SK-N-SH (cell line): ENCODE results near the gene AKAP11. TPM values are rescaled to one million over a fixed set of nuclear protein-coding genes. Genes with fewer than 3 reads are reported as not detected.
"Not testable (repeated sequence)": the region's sequence is repeated elsewhere in the genome, so short reads cannot be mapped to it uniquely, and the experiment has no call there.

Experiments used
- CTCF ChIA-PET: fragments of 300-600, 350-600 bp; formaldehyde crosslinking; extraction: SDS; loops from one replicate; lab custom pipeline; 2021; lab: Yijun Ruan, JAX
- POLR2A ChIA-PET: fragments of 350-600 bp; sonication (Branson Sonifier 250); formaldehyde crosslinking; extraction: SDS; loops from one replicate; lab custom pipeline; 2020; ENCODE audit warnings: antibody characterized with exemption, inconsistent platforms; lab: Yijun Ruan, JAX
- DNase-seq: peaks from one replicate; pipeline ENCODE4 v3.0.0; 2012
- H2AFZ ChIP-seq: fragments of 200-600 bp; sonication (generic); 2 replicates; pipeline ENCODE4 v1.8.1; 2016; ENCODE audit warnings: antibody characterized with exemption, mild to moderate bottlenecking, low read depth
- H3F3A ChIP-seq: fragments of 200-600 bp; sonication (generic); replicated peaks from 2 replicates; pipeline ENCODE3; 2016; ENCODE audit warnings: antibody characterized with exemption, mild to moderate bottlenecking; ENCODE audit not compliant: insufficient read depth
- H3K27ac ChIP-seq, 2 experiments: fragments of 200-500 bp in 1 of 2; fragments of 200-600 bp in 1 of 2; sonication (Bioruptor generic) in 1 of 2; sonication (generic), shearing (Covaris generic) in 1 of 2; 2 replicates each; pipeline versions ENCODE4 v1.5.1 to v1.6.1; 2014 to 2016; ENCODE audit warnings: low read depth in 2 of 2, inconsistent platforms in 1 of 2, low read length in 1 of 2, mild to moderate bottlenecking in 1 of 2, mixed read lengths in 1 of 2
- H3K27me3 ChIP-seq: fragments of 200-600 bp; sonication (generic), shearing (Covaris generic); 2 replicates; pipeline ENCODE4 v1.6.1; 2016; ENCODE audit warnings: mixed run types; ENCODE audit not compliant: insufficient read depth
- H3K36me3 ChIP-seq, 2 experiments: fragments of 200-500 bp in 1 of 2; fragments of 200-600 bp in 1 of 2; sonication (Bioruptor generic) in 1 of 2; sonication (generic) in 1 of 2; replicated peaks in 1 of 2; 2 replicates each; pipeline versions ENCODE3 to v1.5.1; 2014 to 2016; ENCODE audit warnings: low read length in 1 of 2, mild to moderate bottlenecking in 1 of 2; ENCODE audit not compliant: insufficient read depth in 2 of 2, control insufficient read depth in 1 of 2
- H3K4me1 ChIP-seq, 2 experiments: fragments of 200-500 bp in 1 of 2; fragments of 200-600 bp in 1 of 2; sonication (Bioruptor generic) in 1 of 2; sonication (generic), shearing (Covaris generic) in 1 of 2; 2 replicates each; pipeline versions ENCODE4 v1.5.1 to v1.6.1; 2014 to 2016; ENCODE audit warnings: low read depth in 1 of 2, low read length in 1 of 2, mixed run types in 1 of 2; ENCODE audit not compliant: insufficient read depth in 2 of 2, control insufficient read depth in 1 of 2
- H3K4me2 ChIP-seq: fragments of 200-600 bp; sonication (generic), shearing (Covaris generic); 2 replicates; pipeline ENCODE4 v1.6.1; 2017; ENCODE audit warnings: mixed run types
- H3K4me3 ChIP-seq, 2 experiments: fragments of 200-500 bp in 1 of 2; fragments of 200-600 bp in 1 of 2; sonication (Bioruptor generic) in 1 of 2; sonication (generic), shearing (Covaris generic) in 1 of 2; 2 replicates each; pipeline versions ENCODE4 v1.5.1 to v1.8.1; 2014 to 2016; ENCODE audit warnings: low read depth in 2 of 2, inconsistent platforms in 1 of 2, low read length in 1 of 2, mild to moderate bottlenecking in 1 of 2, mixed read lengths in 1 of 2, moderate library complexity in 1 of 2
- H3K79me2 ChIP-seq: fragments of 200-600 bp; sonication (generic); 2 replicates; pipeline ENCODE4 v1.8.1; 2017; ENCODE audit warnings: mild to moderate bottlenecking; ENCODE audit not compliant: insufficient read depth
- H3K9ac ChIP-seq: fragments of 200-600 bp; sonication (generic); 2 replicates; pipeline ENCODE4 v1.6.1; 2017; ENCODE audit warnings: mixed run types
- H3K9me2 ChIP-seq: fragments of 200-600 bp; sonication (generic); 2 replicates; pipeline ENCODE4 v1.6.1; 2017; ENCODE audit warnings: mixed run types
- H3K9me3 ChIP-seq: fragments of 200-600 bp; sonication (generic); 2 replicates; pipeline ENCODE4 v1.6.1; 2017; ENCODE audit warnings: mixed run types, mild to moderate bottlenecking, moderate library complexity
- H4K20me1 ChIP-seq: fragments of 200-600 bp; sonication (generic); 2 replicates; pipeline ENCODE4 v1.6.1; 2017; ENCODE audit warnings: mild to moderate bottlenecking, mixed run types; ENCODE audit not compliant: insufficient read depth
- CHD2 ChIP-seq: fragments of 150-350 bp; IDR thresholded peaks from 2 replicates; pipeline ENCODE4 v1.6.1; 2018; ENCODE audit warnings: low read length; ENCODE audit not compliant: partially characterized antibody
- GABPA ChIP-seq: IDR thresholded peaks from 2 replicates; pipeline ENCODE4 v1.4.0; 2012; ENCODE audit warnings: low read depth, mild to moderate bottlenecking
- GATA2 ChIP-seq: sonication (generic); formaldehyde crosslinking; IDR thresholded peaks from 2 replicates; pipeline ENCODE4 v1.5.0; 2020; ENCODE audit warnings: mild to moderate bottlenecking, missing genetic modification reagents
- JUND ChIP-seq: IDR thresholded peaks from 2 replicates; pipeline ENCODE4 v1.4.0; 2012
- MEF2A ChIP-seq: IDR thresholded peaks from 2 replicates; pipeline ENCODE4 v1.4.0; 2012; ENCODE audit warnings: low read depth, borderline replicate concordance
- NRF1 ChIP-seq: IDR thresholded peaks from 2 replicates; pipeline ENCODE4 v1.6.1; 2012; ENCODE audit warnings: low read depth, mild to moderate bottlenecking, low read length
- POLR2AphosphoS5 ChIP-seq: IDR thresholded peaks from 2 replicates; pipeline ENCODE4 v1.6.1; 2012; ENCODE audit warnings: low read depth, low read length
- RXRA ChIP-seq: IDR thresholded peaks from 2 replicates; pipeline ENCODE4 v1.4.0; 2012; ENCODE audit warnings: low read depth, mild to moderate bottlenecking, borderline replicate concordance
- SMC3 ChIP-seq: IDR thresholded peaks from 2 replicates; pipeline ENCODE4 v1.6.1; 2012; ENCODE audit warnings: low read depth, low read length, improper control_type of control experiment
- TAF1 ChIP-seq: IDR thresholded peaks from 2 replicates; pipeline ENCODE4 v1.6.1; 2012; ENCODE audit warnings: low read depth, mild to moderate bottlenecking, low read length, moderate library complexity, borderline replicate concordance
- TCF12 ChIP-seq: IDR thresholded peaks from 2 replicates; pipeline ENCODE4 v1.4.0; 2012
- TEAD4 ChIP-seq: IDR thresholded peaks from 2 replicates; pipeline ENCODE4 v1.4.0; 2012; ENCODE audit warnings: mild to moderate bottlenecking, borderline replicate concordance; ENCODE audit not compliant: insufficient read depth
- YY1 ChIP-seq: IDR thresholded peaks from 2 replicates; pipeline ENCODE4 v1.4.0; 2012; ENCODE audit warnings: low read depth, mild to moderate bottlenecking
- WGBS: methylation state at CpG from one replicate; pipeline ENCODE4 v1.1.6; 2017; ENCODE audit warnings: low lambda C conversion rate; 5-methylcytosine and 5-hydroxymethylcytosine counted together
- polyA plus RNA-seq, 3 experiments: library from polyadenylated mRNA; depleted of rRNA; stranded (reverse); fragments of >200 nt; gene quantifications; 2 replicates each; pipeline ENCODE4 v1.2.3, GENCODE V29; 2012
- TF ChIP-seq, protein P1 (sequence below): IDR thresholded peaks from 2 replicates; pipeline ENCODE4; 2012
- TF ChIP-seq, protein P2 (sequence below): IDR thresholded peaks from 2 replicates; pipeline ENCODE4 v1.4.0; 2012; ENCODE audit warnings: low read depth, borderline replicate concordance
- TF ChIP-seq, protein P3 (sequence below): fragments of 150-350 bp; IDR thresholded peaks from 2 replicates; pipeline ENCODE4 v1.6.1; 2016; ENCODE audit warnings: mild to moderate bottlenecking, low read depth, low read length
- TF ChIP-seq, protein P4 (sequence below): IDR thresholded peaks from 2 replicates; pipeline ENCODE4 v1.4.0; 2012; ENCODE audit warnings: low read depth, borderline replicate concordance

AKAP11 gene
- polyA plus RNA-seq, 1 of the 3 experiments (the other 2 are of a cell fraction) = 5.6 TPM

DNA sequence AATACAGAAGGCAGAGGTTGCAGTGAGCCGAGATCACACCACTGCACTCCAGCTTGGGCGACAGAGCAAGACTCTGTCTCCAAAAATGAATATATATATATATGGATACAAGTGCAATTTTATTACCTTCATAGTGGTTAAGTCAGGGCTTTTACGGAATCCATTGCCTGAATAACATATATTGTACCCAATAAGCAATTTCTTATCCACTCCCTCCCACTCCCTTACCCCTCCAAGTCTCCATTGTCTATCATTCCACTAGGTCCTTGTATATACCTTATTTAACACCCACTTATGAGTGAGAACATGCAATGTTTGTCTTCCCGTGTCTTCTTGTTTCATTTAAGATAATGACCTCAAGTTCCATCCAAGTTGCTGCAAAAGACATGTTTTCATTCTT, 48.3 kb upstream of the AKAP11 start (continued):
- TF ChIP-seq, protein P1, sequence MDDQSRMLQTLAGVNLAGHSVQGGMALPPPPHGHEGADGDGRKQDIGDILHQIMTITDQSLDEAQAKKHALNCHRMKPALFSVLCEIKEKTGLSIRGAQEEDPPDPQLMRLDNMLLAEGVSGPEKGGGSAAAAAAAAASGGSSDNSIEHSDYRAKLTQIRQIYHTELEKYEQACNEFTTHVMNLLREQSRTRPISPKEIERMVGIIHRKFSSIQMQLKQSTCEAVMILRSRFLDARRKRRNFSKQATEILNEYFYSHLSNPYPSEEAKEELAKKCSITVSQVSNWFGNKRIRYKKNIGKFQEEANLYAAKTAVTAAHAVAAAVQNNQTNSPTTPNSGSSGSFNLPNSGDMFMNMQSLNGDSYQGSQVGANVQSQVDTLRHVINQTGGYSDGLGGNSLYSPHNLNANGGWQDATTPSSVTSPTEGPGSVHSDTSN = no peak
- no peak for TF ChIP-seq YY1
- TF ChIP-seq CHD2 = no peak
- TF ChIP-seq TCF12 = no peak
- no peak for TF ChIP-seq SMC3

DNA sequence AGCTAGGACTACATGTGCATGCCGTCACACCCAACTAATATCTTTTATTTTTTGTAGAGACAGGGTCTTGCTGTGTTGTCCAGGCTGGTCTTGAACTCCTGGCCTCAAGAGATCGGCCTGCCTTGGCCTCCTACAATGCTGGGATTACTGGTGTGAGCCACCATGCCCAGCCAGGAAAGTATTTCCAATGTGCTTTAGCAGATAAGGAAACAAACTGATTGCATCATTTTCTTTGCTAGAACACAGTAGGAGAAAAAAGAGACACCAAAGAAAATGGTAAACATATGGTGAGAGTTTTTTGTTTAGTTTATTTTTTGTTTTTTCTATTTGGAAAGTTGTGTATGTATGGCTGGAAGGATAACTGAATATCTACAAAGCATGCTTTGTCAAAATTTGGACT, 46.9 kb upstream of the AKAP11 start:
- POLR2A ChIA-PET = no interaction called here
- Histone ChIP-seq H3K9ac (no peak overlapping the region), H3K9me3 (no peaks in the 10 kb centered on the region), H3K27me3 (no peaks in the 10 kb centered on the region), H3K4me3 (no peak overlapping the region), H3K79me2 (no peaks in the 10 kb centered on the region), H3F3A (no peaks in the 10 kb centered on the region), H3K36me3 (peaks cover 26 to 39% of the 10 kb centered on the region in 2 experiments), H3K9me2 (no peaks in the 10 kb centered on the region), H3K27ac (no peak overlapping the region), H3K4me2 (no peak overlapping the region), H2AFZ (no peak overlapping the region), H4K20me1 (no peaks in the 10 kb centered on the region), H3K4me1 (no peaks in the 10 kb centered on the region; a peak in 1 of 4 replicates)
- 95% methylated on average over 2 of the region's 2 CpGs for WGBS
- no peak for DNase-seq
- no peak for TF ChIP-seq TAF1
- no peak for TF ChIP-seq JUND
- TF ChIP-seq GABPA = no peak
- CTCF ChIA-PET = interaction anchor here (1.1 kb wide), 1 partner anchor 9 kb away, joined by 4 read pairs; no protein-coding TSS in a partner anchor

DNA sequence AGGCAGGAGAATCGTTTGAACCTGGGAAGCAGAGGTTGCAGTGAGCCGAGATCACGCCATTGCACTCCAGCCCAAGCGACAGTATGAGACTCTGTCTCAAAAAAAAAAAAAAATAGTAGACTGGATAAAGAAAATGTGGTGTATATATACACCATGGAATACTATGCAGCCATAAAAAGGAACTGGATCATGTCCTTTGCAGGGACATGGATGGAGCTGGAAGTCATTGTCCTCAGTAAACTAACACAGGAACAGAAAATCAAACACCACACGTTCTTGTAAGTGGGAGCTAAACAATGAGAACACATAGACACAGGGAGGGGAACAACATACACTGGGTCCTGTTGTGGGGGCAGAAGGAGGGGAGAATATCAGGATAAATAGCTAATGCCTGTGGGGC, 45.2 kb upstream of the AKAP11 start:
- not testable (repeated sequence) for H3K79me2 ChIP-seq

DNA sequence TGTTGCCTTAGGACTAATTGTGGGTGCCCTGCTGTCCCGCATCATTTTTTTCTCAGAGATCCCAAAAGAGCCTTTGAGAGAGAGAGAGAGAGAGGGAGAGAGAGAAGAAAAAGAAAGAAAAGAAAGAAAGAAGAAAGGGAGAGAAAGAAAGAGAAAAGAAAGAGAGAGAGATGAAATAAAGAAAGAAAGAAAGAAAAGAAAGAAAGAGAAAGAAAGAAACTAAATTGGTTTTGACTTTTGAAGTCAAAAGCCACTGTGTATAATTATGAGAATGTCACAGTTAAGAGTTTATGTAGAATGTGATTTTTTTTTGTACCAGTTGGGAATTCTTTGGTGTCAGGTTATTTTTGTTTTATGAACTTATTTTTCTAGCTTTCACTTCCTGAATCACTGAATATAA, 43.4 kb upstream of the AKAP11 start:
- Histone ChIP-seq H3K36me3 (peaks cover 6 to 29% of the 10 kb centered on the region in 2 experiments), H3K4me3 (no peak overlapping the region), H3K9me3 (no peaks in the 10 kb centered on the region), H3K27me3 (no peaks in the 10 kb centered on the region), H3K9me2 (no peaks in the 10 kb centered on the region), H3K27ac (no peak overlapping the region), H3K79me2 (no peaks in the 10 kb centered on the region), H2AFZ (no peak overlapping the region), H3K4me2 (no peak overlapping the region), H4K20me1 (no peaks in the 10 kb centered on the region), H3K4me1 (no peaks in the 10 kb centered on the region; a peak in 1 of 4 replicates), H3F3A (no peaks in the 10 kb centered on the region), H3K9ac (no peak overlapping the region)
- DNase-seq = no peak
- ChIA-PET CTCF (interaction anchor here (1.6 to 1.7 kb wide), 2 partner anchors 12 to 13 kb away, joined by 3 to 5 read pairs; no protein-coding TSS in a partner anchor), POLR2A (no interaction called here)
- WGBS = 93% methylated on average over 1 of the region's 1 CpG
- TF ChIP-seq POLR2AphosphoS5 (no peak), MEF2A (no peak), RXRA (no peak), GATA2 (CRISPR knock-in tag) (no peak), NRF1 (no peak), TEAD4 (no peak)
- TF ChIP-seq, protein P2, sequence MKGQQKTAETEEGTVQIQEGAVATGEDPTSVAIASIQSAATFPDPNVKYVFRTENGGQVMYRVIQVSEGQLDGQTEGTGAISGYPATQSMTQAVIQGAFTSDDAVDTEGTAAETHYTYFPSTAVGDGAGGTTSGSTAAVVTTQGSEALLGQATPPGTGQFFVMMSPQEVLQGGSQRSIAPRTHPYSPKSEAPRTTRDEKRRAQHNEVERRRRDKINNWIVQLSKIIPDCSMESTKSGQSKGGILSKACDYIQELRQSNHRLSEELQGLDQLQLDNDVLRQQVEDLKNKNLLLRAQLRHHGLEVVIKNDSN = no peak
- TF ChIP-seq, protein P3, sequence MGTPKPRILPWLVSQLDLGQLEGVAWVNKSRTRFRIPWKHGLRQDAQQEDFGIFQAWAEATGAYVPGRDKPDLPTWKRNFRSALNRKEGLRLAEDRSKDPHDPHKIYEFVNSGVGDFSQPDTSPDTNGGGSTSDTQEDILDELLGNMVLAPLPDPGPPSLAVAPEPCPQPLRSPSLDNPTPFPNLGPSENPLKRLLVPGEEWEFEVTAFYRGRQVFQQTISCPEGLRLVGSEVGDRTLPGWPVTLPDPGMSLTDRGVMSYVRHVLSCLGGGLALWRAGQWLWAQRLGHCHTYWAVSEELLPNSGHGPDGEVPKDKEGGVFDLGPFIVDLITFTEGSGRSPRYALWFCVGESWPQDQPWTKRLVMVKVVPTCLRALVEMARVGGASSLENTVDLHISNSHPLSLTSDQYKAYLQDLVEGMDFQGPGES = no peak
- TF ChIP-seq, protein P4, sequence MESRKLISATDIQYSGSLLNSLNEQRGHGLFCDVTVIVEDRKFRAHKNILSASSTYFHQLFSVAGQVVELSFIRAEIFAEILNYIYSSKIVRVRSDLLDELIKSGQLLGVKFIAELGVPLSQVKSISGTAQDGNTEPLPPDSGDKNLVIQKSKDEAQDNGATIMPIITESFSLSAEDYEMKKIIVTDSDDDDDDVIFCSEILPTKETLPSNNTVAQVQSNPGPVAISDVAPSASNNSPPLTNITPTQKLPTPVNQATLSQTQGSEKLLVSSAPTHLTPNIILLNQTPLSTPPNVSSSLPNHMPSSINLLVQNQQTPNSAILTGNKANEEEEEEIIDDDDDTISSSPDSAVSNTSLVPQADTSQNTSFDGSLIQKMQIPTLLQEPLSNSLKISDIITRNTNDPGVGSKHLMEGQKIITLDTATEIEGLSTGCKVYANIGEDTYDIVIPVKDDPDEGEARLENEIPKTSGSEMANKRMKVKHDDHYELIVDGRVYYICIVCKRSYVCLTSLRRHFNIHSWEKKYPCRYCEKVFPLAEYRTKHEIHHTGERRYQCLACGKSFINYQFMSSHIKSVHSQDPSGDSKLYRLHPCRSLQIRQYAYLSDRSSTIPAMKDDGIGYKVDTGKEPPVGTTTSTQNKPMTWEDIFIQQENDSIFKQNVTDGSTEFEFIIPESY = no peak

More for the DNA sequence above, 45.2 kb upstream of the AKAP11 start:
- H2AFZ ChIP-seq, CTCF ChIA-PET, H3K4me2 ChIP-seq, POLR2A ChIA-PET, H3K9me2 ChIP-seq, H3K4me3 ChIP-seq, H4K20me1 ChIP-seq, H3K27ac ChIP-seq, DNase-seq, H3K9me3 ChIP-seq, H3K9ac ChIP-seq, H3K4me1 ChIP-seq, H3K27me3 ChIP-seq, H3F3A ChIP-seq: not testable (repeated sequence)
- peaks cover 14 to 34% of the 10 kb centered on the region in 2 experiments for H3K36me3 ChIP-seq
- WGBS = 98% methylated on average over 5 of the region's 5 CpGs
